ENCODE measurements around the gene CLK2. TPM values are rescaled to one million over a fixed set of nuclear protein-coding genes. Genes with fewer than 3 reads are reported as not detected.

CLK2 gene
- total and polyA plus RNA-seq, 4 donors = 8.3 to 28.2 (median 14.8) TPM

- Histone ChIP-seq H3K27me3 (ENCODE audit: control insufficient read depth in 4 of 4, insufficient read depth in 4 of 4, low read length in 3 of 4) (no peaks in the 10 kb centered on the region), H3K27ac (ENCODE audit: low read depth in 1 of 2, low read length in 2 of 2) (no peak overlapping the region), H3K36me3 (ENCODE audit: control insufficient read depth in 4 of 4, insufficient read depth in 3 of 4, low read depth in 1 of 4, low read length in 3 of 4) (no peaks in the 10 kb centered on the region), H3K4me1 (ENCODE audit: control insufficient read depth in 4 of 4, insufficient read depth in 4 of 4, low read length in 3 of 4) (peaks cover 8 to 21% (median 18%) of the 10 kb centered on the region in 4 donors), H3K9me3 (ENCODE audit: control insufficient read depth in 4 of 4, low read length in 3 of 4) (no peaks in the 10 kb centered on the region), H3K9ac (ENCODE audit: low read depth in 1 of 2, low read length in 2 of 2) (no peak overlapping the region), H3K4me3 (ENCODE audit: low read depth in 1 of 3, low read length in 3 of 3) (no peak overlapping the region)
- WGBS = 77% methylated on average over 10 of the region's 10 CpGs
- no peak for DNase-seq (ENCODE audit: low spot score)
- TF ChIP-seq YY1 (IDR thresholded peaks at IDR 0.05) (no peak), HNF4G (IDR thresholded peaks at IDR 0.05) (no peak), FOXA2 (IDR thresholded peaks at IDR 0.05) (no peak), REST (IDR thresholded peaks at IDR 0.05) (no peak), GABPA (IDR thresholded peaks at IDR 0.05 in 1 of 2, conservative IDR thresholded peaks at IDR 0.05 in 1 of 2) (no peak), CTCF (IDR thresholded peaks at IDR 0.05; ENCODE audit: low read depth, low read length, missing input control) (no peak), SP1 (IDR thresholded peaks at IDR 0.05) (no peak), TAF1 (conservative IDR thresholded peaks at IDR 0.05) (no peak), JUND (IDR thresholded peaks at IDR 0.05) (no peak), FOXA1 (IDR thresholded peaks at IDR 0.05) (no peak), ATF3 (IDR thresholded peaks at IDR 0.05) (no peak), NR2F2 (IDR thresholded peaks at IDR 0.05) (no peak), HNF4A (conservative IDR thresholded peaks at IDR 0.05) (no peak), ZBTB33 (IDR thresholded peaks at IDR 0.05) (no peak), EGR1 (IDR thresholded peaks at IDR 0.05; ENCODE audit: low read depth in 2 of 2) (no peak), RXRA (IDR thresholded peaks at IDR 0.05) (no peak), RAD21 (IDR thresholded peaks at IDR 0.05) (no peak), MAX (IDR thresholded peaks at IDR 0.05) (no peak)
These were observed 5.4 kb upstream of the CLK2 start for GRCh38 chr1:155278689-155279160.
